ENCODE measurements around the gene PLXNA4.

GRCh38 chr7:132500727-132501440 is 75.4 kb downstream of the PLXNA4 start:
- TF ChIP-seq POLR2A (IDR thresholded peaks at IDR 0.05) (no peak), CTCF (IDR thresholded peaks at IDR 0.05) (peak; percentile 15 to 63 (median 50))
